ENCODE measurements around the gene PDYN. TPM values are rescaled to one million over a fixed set of nuclear protein-coding genes. Genes with fewer than 3 reads are reported as not detected.
A peak's percentile ranks its signal among the peaks of the same experiment; 100 is the strongest.

The PDYN gene
- total RNA-seq, 1 donor from 2014 or later, result not detected

DNA sequence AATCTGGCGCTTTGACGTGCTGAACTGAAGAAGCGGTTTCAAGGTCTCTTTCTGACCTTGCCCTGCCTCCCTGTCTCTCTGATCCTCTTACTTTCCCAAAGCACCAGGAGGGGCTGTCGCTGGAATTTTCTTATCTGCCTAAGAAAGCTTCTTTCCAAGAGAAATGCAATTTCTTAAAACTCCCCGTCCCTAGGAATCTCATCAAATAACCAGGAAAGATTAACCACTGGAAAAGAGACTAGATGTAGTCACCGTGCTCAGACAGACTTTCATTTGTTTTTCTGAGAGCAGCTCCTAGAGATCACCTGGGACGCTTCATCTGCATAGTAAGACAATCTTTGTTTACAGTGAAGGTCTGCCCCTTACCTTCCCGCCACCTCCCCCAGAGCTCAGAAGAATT is 38.6 kb downstream of the PDYN start:
- Histone ChIP-seq H3K4me3 (ENCODE audit: low read length in 3 of 3) (no peak overlapping the region), H3K9me3 (ENCODE audit: control insufficient read depth in 3 of 3, low read length in 3 of 3) (no peaks in the 10 kb centered on the region), H3K27me3 (ENCODE audit: control insufficient read depth in 3 of 3, insufficient read depth in 3 of 3, low read length in 3 of 3) (peaks cover 0 to 3% (median 0%) of the 10 kb centered on the region in 3 donors), H3K9ac (ENCODE audit: low read depth in 1 of 3, low read length in 3 of 3) (no peak overlapping the region), H3K27ac (ENCODE audit: low read depth, low read length) (no peak overlapping the region), H3K36me3 (ENCODE audit: control insufficient read depth in 3 of 3, insufficient read depth in 3 of 3, low read length in 3 of 3) (no peaks in the 10 kb centered on the region), H3K4me1 (ENCODE audit: control insufficient read depth in 3 of 3, insufficient read depth in 3 of 3, low read length in 3 of 3) (peaks cover 0 to 7% (median 0%) of the 10 kb centered on the region in 3 donors)

DNA sequence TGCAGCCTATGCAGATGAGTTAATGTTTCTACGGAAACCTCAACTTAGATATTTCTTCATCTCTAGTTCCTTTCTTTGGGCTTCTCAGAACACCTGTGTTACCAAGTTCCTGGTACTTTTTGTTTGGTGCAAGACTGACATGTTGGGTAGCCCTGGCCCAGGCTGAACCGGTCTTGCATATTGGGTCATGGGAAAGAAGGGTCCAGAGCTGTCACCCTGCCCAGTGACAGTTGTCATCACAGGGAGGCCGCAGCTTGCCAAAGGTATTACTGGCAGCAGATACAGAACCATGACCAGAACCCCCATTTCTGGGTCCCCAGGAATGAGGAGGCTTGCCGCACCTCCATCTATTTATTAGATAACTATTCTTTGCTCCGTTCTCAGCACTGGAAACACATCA is 40.2 kb downstream of the PDYN start:
- Histone ChIP-seq H3K9me3 (ENCODE audit: control insufficient read depth in 3 of 3, low read length in 3 of 3) (no peaks in the 10 kb centered on the region), H3K4me3 (ENCODE audit: low read length in 3 of 3) (no peak overlapping the region), H3K4me1 (ENCODE audit: control insufficient read depth in 3 of 3, insufficient read depth in 3 of 3, low read length in 3 of 3) (peaks cover 6 to 16% (median 11%) of the 10 kb centered on the region in 3 donors), H3K27me3 (ENCODE audit: control insufficient read depth in 3 of 3, insufficient read depth in 3 of 3, low read length in 3 of 3) (peaks cover 0 to 3% (median 0%) of the 10 kb centered on the region in 3 donors), H3K9ac (ENCODE audit: low read depth in 1 of 3, low read length in 3 of 3) (peak overlapping the region in 1 of 3 donors; percentile 32), H3K36me3 (ENCODE audit: control insufficient read depth in 3 of 3, insufficient read depth in 3 of 3, low read length in 3 of 3) (no peaks in the 10 kb centered on the region), H3K27ac (ENCODE audit: low read depth, low read length) (no peak overlapping the region)

DNA sequence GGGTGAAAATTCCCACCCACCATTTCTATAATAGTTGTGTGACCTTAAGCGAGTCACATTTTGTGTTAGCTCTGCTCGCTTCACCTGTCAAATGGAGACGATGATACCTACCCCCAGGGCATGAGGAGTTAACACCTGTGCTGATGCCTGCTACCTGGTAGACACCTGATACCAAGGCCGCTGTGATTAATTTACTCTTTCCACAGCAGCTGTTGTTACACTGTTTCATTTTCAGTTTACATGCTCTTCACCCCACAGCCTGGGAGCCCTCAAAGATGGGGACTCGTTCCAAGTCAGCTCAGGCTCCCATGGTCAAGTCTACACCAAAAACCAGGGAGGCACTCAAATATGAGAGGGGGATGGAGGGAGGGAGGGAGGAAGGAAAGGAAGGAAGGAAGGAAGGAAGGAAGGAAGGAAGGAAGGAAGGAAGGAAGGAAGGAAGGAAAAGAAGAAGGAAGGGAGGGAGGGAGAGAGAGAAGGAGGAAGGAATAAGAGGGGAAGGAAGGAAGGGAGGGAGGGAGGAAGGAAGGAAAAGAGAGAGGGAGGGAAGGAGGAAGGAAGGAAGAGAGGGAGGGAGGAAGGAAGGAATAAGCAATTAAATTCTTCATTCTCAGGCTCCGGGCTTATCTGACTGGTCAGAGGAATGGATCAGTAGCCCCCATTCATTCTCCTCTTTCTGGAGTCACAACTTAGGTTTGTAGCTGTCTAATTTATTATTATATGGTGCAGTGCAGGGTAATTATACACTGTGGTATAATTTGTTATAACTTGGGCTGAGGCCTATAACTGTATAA is 40.9 kb downstream of the PDYN start:
- Histone ChIP-seq H3K9ac (ENCODE audit: low read depth in 1 of 3, low read length in 3 of 3) (peak overlapping the region in 1 of 3 donors; percentile 32), H3K4me1 (ENCODE audit: control insufficient read depth in 3 of 3, insufficient read depth in 3 of 3, low read length in 3 of 3) (peaks cover 6 to 21% (median 11%) of the 10 kb centered on the region in 3 donors), H3K27ac (ENCODE audit: low read depth, low read length) (no peak overlapping the region), H3K36me3 (ENCODE audit: control insufficient read depth in 3 of 3, insufficient read depth in 3 of 3, low read length in 3 of 3) (no peaks in the 10 kb centered on the region), H3K9me3 (ENCODE audit: control insufficient read depth in 3 of 3, low read length in 3 of 3) (no peaks in the 10 kb centered on the region), H3K27me3 (ENCODE audit: control insufficient read depth in 3 of 3, insufficient read depth in 3 of 3, low read length in 3 of 3) (peaks cover 0 to 3% (median 0%) of the 10 kb centered on the region in 3 donors), H3K4me3 (ENCODE audit: low read length in 3 of 3) (no peak overlapping the region)

DNA sequence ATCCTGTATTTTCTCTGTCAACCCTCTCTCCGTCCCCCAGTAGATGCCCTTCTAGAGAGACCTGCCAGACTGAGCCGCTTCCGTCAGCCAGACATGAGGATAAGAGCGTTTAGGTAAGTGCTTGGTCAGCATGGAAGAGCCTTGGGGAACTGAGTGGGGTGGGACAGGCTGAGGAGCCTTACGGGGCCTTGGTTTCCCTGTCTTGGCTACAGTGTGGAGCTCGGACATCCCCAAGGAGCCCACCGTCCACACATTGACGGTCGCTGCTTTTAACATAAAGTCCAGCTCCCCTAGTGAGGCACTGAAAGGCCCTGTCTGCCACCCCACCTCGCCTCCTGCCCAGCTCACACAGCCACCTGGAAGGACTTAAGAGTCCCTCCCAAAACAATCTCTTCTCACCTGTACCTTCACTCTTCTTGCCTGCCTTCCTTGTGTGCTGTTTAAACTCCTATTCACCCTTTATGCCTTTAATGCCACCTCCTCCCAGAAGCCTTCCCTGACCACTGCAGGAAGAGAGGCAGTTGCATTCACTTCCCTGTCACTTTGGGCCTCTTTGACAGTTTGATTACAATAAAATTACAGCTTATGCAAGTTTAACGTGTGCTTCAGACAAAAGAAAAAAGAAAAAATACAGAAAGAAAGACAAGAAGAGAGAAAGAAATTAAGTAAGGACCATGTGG is 42.3 kb downstream of the PDYN start:
- peaks cover 0 to 3% (median 0%) of the 10 kb centered on the region in 3 donors for H3K27me3 ChIP-seq (ENCODE audit: control insufficient read depth in 3 of 3, insufficient read depth in 3 of 3, low read length in 3 of 3)
- no peak overlapping the region for H3K9ac ChIP-seq (ENCODE audit: low read depth in 1 of 3, low read length in 3 of 3)
- no peak overlapping the region for H3K4me3 ChIP-seq (ENCODE audit: low read length in 3 of 3)
- H3K36me3 ChIP-seq (ENCODE audit: control insufficient read depth in 3 of 3, insufficient read depth in 3 of 3, low read length in 3 of 3), result no peaks in the 10 kb centered on the region
- peaks cover 17 to 33% (median 23%) of the 10 kb centered on the region in 3 donors for H3K4me1 ChIP-seq (ENCODE audit: control insufficient read depth in 3 of 3, insufficient read depth in 3 of 3, low read length in 3 of 3)
- no peaks in the 10 kb centered on the region for H3K9me3 ChIP-seq (ENCODE audit: control insufficient read depth in 3 of 3, low read length in 3 of 3)
- H3K27ac ChIP-seq (ENCODE audit: low read depth, low read length), result no peak overlapping the region

DNA sequence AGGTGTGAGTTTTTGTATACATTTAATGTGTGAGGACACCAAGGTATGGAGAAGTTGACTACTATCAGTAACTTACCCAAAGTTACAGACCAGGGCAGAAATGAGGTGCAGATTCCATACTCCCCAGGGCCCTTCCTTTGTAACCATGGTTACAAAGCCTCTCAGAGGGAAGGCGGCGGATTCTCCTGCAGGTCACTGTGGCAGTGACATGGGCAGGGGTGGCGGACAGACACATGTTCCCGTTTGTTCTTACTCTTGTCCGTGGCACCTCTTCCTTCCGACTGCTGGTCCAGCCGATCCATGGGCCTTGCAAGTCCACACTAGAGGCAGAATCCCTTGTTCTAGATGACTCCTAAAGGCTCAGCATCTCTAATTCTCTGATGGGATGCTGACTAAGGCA is 43.0 kb downstream of the PDYN start:
- no peak overlapping the region for H3K27ac ChIP-seq (ENCODE audit: low read depth, low read length)
- H3K36me3 ChIP-seq (ENCODE audit: control insufficient read depth in 3 of 3, insufficient read depth in 3 of 3, low read length in 3 of 3), result no peaks in the 10 kb centered on the region

DNA sequence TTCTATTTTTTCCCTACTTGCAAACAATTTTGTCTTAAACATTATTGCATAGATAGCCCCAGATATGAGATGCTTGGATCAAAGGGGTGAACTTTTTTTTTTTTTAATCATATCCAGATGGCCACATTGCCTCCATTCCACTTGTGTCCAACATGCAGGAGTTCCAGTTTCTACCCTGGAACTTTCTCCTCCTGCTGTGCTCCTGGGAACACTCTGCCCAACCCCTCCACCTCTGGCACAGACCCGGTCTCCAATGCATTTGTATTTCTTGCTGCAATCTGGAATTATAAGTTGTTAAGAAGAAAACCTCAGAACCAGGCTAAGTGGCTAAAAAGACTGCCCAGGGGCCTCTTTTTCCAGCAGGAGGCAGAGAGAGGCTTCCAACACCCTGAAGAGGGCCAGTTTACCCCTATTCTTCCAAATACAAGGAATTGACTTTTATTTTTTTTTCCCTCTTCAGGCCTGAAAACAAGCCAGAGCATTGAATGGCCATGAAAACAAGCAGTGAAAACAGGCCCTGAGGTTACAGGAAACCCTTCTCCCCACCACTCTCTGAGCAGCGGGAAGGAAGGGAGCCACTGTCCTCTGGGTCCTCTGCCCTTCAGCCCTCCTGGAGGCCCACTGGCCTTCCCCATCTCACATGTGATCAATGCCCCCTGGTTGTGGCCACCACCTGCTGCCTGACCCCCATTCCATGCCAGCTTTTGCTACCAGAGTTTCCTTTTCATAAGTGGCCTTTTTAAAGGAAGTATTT is 44.3 kb downstream of the PDYN start:
- no peaks in the 10 kb centered on the region for H3K27me3 ChIP-seq (ENCODE audit: control insufficient read depth in 3 of 3, insufficient read depth in 3 of 3, low read length in 3 of 3)
- H3K9ac ChIP-seq (ENCODE audit: low read depth in 1 of 3, low read length in 3 of 3), result no peak overlapping the region
- no peak overlapping the region for H3K4me3 ChIP-seq (ENCODE audit: low read length in 3 of 3)
- H3K4me1 ChIP-seq (ENCODE audit: control insufficient read depth in 3 of 3, insufficient read depth in 3 of 3, low read length in 3 of 3), result peaks cover 34 to 51% (median 41%) of the 10 kb centered on the region in 3 donors
- no peaks in the 10 kb centered on the region for H3K36me3 ChIP-seq (ENCODE audit: control insufficient read depth in 3 of 3, insufficient read depth in 3 of 3, low read length in 3 of 3)
- H3K9me3 ChIP-seq (ENCODE audit: control insufficient read depth in 3 of 3, low read length in 3 of 3), result no peaks in the 10 kb centered on the region
- H3K27ac ChIP-seq (ENCODE audit: low read depth, low read length), result peak overlapping the region; percentile 49

More for the DNA sequence above, 43.0 kb downstream of the PDYN start:
- Histone ChIP-seq H3K4me1 (ENCODE audit: control insufficient read depth in 3 of 3, insufficient read depth in 3 of 3, low read length in 3 of 3) (peaks cover 23 to 38% (median 28%) of the 10 kb centered on the region in 3 donors), H3K9me3 (ENCODE audit: control insufficient read depth in 3 of 3, low read length in 3 of 3) (no peaks in the 10 kb centered on the region), H3K9ac (ENCODE audit: low read depth in 1 of 3, low read length in 3 of 3) (no peak overlapping the region), H3K4me3 (ENCODE audit: low read length in 3 of 3) (no peak overlapping the region), H3K27me3 (ENCODE audit: control insufficient read depth in 3 of 3, insufficient read depth in 3 of 3, low read length in 3 of 3) (no peaks in the 10 kb centered on the region)

DNA sequence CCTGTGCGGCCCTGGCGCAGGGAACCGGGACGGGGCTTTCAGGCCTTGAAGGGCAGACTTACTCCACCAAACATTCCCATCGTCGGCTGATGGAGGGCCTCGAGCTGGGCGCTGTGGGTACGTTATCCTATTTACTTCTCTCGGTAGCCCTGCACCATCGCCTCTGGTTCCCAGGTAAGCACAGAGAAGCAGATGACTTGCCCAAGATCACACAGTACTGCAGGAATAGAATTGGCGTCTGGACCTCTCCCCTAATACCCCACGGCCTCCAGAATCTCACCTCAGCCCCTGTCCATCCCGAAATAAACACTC is 46.4 kb downstream of the PDYN start:
- H3K4me3 ChIP-seq (ENCODE audit: low read length in 3 of 3), result peak overlapping the region in 2 of 3 donors; percentile 19 to 64
- no peaks in the 10 kb centered on the region for H3K9me3 ChIP-seq (ENCODE audit: control insufficient read depth in 3 of 3, low read length in 3 of 3)
- peak overlapping the region; percentile 60 for H3K27ac ChIP-seq (ENCODE audit: low read depth, low read length)
- peaks cover 34 to 52% (median 46%) of the 10 kb centered on the region in 3 donors for H3K4me1 ChIP-seq (ENCODE audit: control insufficient read depth in 3 of 3, insufficient read depth in 3 of 3, low read length in 3 of 3)
- H3K27me3 ChIP-seq (ENCODE audit: control insufficient read depth in 3 of 3, insufficient read depth in 3 of 3, low read length in 3 of 3), result no peaks in the 10 kb centered on the region
- H3K36me3 ChIP-seq (ENCODE audit: control insufficient read depth in 3 of 3, insufficient read depth in 3 of 3, low read length in 3 of 3), result no peaks in the 10 kb centered on the region
- H3K9ac ChIP-seq (ENCODE audit: low read depth in 1 of 3, low read length in 3 of 3), result peak overlapping the region; percentile 18 to 78 (median 69)

DNA sequence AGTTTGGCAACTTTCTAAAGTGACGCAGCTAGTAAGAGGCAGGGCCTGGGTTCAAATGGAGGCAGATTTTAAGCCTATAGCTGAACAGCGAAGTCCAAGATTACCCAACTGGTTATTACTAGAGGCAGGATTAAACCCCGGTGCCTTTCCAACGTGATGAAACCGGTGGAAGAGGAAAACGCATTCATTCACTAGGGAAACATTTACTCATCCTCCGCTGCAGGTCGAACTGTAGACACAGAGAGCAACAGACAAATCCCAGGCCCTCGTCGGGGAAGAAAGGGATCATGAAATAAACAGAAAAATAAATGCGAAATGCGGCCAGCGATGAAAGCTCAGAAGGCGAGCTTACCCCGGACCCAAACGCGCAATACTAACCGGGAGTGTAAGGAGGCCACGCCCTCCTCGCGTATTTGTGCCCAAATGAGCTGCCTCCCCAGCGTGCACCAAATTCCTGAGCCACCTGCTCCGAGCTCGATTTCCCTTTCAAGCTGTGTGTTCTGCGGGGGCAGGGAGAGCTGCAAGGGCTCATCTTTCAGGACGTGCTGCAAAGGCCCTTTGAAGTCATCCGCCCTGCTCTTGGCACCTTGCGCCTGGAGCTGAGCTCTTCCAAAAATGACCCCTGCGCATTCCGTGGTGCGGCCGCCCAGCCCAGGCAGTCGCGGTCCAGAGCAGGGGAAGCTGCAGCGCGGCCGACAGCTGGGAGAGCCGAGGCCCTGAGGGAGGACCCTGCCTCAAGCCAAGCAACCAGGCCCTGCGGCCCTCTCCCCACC is 46.9 kb downstream of the PDYN start:
- no peaks in the 10 kb centered on the region for H3K9me3 ChIP-seq (ENCODE audit: control insufficient read depth in 3 of 3, low read length in 3 of 3)
- H3K4me3 ChIP-seq (ENCODE audit: low read length in 3 of 3), result peak overlapping the region; percentile 19 to 64 (median 24)
- no peaks in the 10 kb centered on the region for H3K36me3 ChIP-seq (ENCODE audit: control insufficient read depth in 3 of 3, insufficient read depth in 3 of 3, low read length in 3 of 3)
- no peaks in the 10 kb centered on the region for H3K27me3 ChIP-seq (ENCODE audit: control insufficient read depth in 3 of 3, insufficient read depth in 3 of 3, low read length in 3 of 3)
- H3K4me1 ChIP-seq (ENCODE audit: control insufficient read depth in 3 of 3, insufficient read depth in 3 of 3, low read length in 3 of 3), result peaks cover 34 to 54% (median 46%) of the 10 kb centered on the region in 3 donors
- H3K27ac ChIP-seq (ENCODE audit: low read depth, low read length), result peak overlapping the region; percentile 60
- H3K9ac ChIP-seq (ENCODE audit: low read depth in 1 of 3, low read length in 3 of 3), result peak overlapping the region; percentile 33 to 78 (median 69)

DNA sequence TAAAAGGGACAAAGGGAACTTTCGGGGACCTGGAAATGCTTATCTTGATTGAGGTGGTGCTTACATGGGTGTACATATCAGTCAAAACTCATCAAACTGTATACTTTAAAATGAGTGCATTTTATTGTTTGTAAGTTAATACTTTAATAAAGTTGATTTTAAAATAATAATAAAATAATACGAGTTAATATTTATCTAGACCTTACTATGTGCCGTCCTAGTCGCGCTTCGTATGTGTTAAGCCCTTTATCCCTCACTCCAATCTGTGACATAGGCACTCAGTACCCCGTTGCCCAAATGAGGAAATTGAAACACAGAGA is 47.5 kb downstream of the PDYN start:
- Histone ChIP-seq H3K9ac (ENCODE audit: low read depth in 1 of 3, low read length in 3 of 3) (peak overlapping the region in 2 of 3 donors; percentile 33 to 78), H3K9me3 (ENCODE audit: control insufficient read depth in 3 of 3, low read length in 3 of 3) (no peaks in the 10 kb centered on the region), H3K36me3 (ENCODE audit: control insufficient read depth in 3 of 3, insufficient read depth in 3 of 3, low read length in 3 of 3) (no peaks in the 10 kb centered on the region), H3K27me3 (ENCODE audit: control insufficient read depth in 3 of 3, insufficient read depth in 3 of 3, low read length in 3 of 3) (no peaks in the 10 kb centered on the region), H3K4me1 (ENCODE audit: control insufficient read depth in 3 of 3, insufficient read depth in 3 of 3, low read length in 3 of 3) (peaks cover 37 to 60% (median 49%) of the 10 kb centered on the region in 3 donors), H3K27ac (ENCODE audit: low read depth, low read length) (peak overlapping the region; percentile 60), H3K4me3 (ENCODE audit: low read length in 3 of 3) (peak overlapping the region; percentile 19 to 64 (median 24))

Data from skeletal muscle tissue (tissue), 4 donors.